Pons (tissue), 1 donor: Measurements from ENCODE around the gene SRPK3.

Source experiments
- DNase-seq: peaks from one replicate; pipeline ENCODE4 v3.0.0-alpha.2; 2016; ENCODE audit warnings: low spot score

Gene SRPK3

GRCh38 chrX:153831429-153832150, 50.7 kb downstream of the SRPK3 start:
- no peak for DNase-seq

GRCh38 chrX:153832728-153833127, 51.9 kb downstream of the SRPK3 start:
- DNase-seq = no peak
